OCI-LY3 (cell line): ENCODE data around the gene ASRGL1.

ENCODE experiments used
- CTCF ChIP-seq: fragments of 200-600, 300-600 bp; sonication (generic); IDR thresholded peaks from 2 replicates; pipeline ENCODE4 v1.5.1; 2014; ENCODE audit warnings: antibody characterized with exemption, low read length, low read depth
- EZH2phosphoT487 ChIP-seq: fragments of 200-600 bp; shearing (Covaris generic); IDR thresholded peaks from 2 replicates; pipeline ENCODE4 v1.6.1; 2018; ENCODE audit warnings: antibody characterized with exemption, mixed run types, low read depth

GRCh38 chr11:62421996-62422395, 84.7 kb downstream of the ASRGL1 start:
- TF ChIP-seq CTCF (no peak), EZH2phosphoT487 (no peak)
